NCI-H1694 treated with DMSO at 0.1 percent for 48 hours (cell line): ENCODE data around the gene CLDN4.
"Not testable (repeated sequence)": the region's sequence is repeated elsewhere in the genome, so short reads cannot be mapped to it uniquely, and the experiment has no call there.

Experiments used
- DNase-seq: peaks from one replicate; lab custom pipeline; 2025; lab: John Stamatoyannopoulos, UW

Gene CLDN4

GRCh38 chr7:73830681-73831583 is at the start of gene CLDN4:
Gene CLDN4 (plus strand): TSS chr7:73830996. CDS start chr7:73831202, 206 bp downstream.
- DNase-seq: no peak

DNA sequence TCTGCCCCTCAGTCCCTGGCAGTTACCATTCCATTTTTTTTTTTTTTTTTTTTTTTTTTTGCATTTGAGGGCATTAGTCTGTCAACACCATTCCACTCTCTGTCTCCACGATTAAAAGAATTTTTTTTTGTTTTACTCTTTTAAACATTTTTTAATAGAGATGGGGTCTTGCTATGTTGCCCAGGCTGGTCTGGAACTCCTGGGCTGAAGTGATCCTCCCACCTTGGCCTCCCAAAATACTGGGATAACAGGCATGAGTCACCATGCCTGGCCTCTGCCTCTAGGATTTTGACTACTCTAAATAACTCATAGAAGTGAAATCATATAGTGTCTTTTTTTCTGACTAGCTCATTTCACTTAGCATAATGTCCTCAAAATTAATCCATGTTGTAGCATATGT is 44.2 kb upstream of the CLDN4 start:
- no peak for DNase-seq

DNA sequence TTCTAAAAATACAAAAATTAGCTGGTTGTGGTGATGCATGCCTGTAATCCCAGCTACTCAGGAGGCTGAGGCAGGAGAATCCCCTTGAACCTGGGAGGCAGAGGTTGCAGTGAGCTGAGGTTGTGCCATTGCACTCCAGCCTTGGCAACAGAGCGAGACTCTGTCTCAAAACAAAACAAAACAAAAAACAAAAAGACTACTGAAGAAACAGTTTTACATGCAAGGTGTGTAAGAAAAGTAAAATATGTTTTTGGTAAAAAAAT is 43.1 kb upstream of the CLDN4 start:
- DNase-seq: not testable (repeated sequence)

- DNase-seq: no peak
Measured at GRCh38 chr7:73789051-73789450, 41.7 kb upstream of the CLDN4 start.

GRCh38 chr7:73791170-73791690 is 39.6 kb upstream of the CLDN4 start:
- DNase-seq: not testable (repeated sequence)

DNA sequence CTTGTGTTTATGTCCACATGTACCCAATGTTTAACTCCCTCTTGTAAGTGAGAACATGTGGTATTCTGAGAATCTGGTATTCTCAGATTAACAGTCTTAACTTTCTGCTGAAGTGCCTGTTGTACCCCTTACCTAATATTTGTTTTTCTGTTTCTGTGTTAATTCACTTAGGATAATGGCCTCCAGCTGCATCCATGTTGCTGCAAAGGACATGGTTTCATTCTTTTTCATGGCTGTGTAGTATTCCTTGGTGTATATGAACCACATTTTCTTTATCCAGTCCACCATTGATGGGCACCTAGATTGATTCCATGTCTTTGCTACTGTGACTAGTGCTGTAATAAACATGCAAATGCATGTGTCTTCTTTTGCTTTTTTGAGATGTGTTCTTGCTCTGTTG is 35.6 kb upstream of the CLDN4 start:
- not testable (repeated sequence) for DNase-seq

DNA sequence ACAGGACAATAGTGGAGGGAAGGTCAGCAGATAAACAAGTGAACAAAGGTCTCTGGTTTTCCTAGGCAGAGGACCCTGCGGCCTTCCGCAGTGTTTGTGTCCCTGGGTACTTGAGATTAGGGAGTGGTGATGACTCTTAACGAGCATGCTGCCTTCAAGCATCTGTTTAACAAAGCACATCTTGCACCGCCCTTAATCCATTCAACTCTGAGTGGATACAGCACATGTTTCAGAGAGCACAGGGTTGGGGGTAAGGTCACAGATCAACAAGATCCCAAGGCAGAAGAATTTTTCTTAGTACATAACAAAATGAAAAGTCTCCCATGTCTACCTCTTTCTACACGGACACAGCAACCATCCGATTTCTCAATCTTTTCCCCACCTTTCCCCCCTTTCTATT is 34.1 kb upstream of the CLDN4 start:
- not testable (repeated sequence) for DNase-seq

DNA sequence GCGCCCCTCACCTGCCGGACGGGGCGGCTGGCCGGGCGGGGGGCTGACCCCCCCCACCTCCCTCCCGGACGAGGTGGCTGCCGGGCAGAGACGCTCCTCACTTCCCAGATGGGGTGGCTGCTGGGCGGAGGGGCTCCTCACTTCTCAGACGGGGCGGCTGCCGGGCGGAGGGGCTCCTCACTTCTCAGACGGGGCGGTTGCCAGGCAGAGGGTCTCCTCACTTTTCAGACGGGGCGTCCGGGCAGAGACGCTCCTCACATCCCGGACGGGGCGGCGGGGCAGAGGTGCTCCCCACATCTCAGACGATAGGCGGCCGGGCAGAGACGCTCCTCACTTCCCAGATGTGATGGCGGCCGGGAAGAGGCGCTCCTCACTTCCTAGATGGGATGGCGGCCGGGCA is 33.6 kb upstream of the CLDN4 start:
- DNase-seq: not testable (repeated sequence)

- DNase-seq: no peak
Measured at GRCh38 chr7:73799282-73800141, 31.3 kb upstream of the CLDN4 start.

DNA sequence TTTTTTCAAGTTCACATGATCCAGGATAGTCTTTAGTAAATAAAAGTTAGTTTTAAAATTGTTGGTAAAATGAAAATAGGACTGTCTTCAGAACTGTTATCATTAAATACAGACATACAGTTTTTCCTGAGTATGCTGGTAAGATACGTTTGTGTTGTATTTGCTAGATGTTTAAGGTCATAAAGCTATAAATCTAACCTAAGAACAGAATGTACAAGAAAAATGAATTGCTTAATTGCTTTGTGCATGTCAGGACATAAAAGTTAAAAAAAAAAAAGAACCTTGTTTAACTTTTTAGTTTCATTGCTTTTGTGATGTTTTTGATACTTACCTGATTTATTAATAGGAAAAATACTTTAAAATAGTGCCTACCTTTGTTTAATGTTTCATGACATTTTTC is 29.2 kb upstream of the CLDN4 start:
- DNase-seq: no peak

DNA sequence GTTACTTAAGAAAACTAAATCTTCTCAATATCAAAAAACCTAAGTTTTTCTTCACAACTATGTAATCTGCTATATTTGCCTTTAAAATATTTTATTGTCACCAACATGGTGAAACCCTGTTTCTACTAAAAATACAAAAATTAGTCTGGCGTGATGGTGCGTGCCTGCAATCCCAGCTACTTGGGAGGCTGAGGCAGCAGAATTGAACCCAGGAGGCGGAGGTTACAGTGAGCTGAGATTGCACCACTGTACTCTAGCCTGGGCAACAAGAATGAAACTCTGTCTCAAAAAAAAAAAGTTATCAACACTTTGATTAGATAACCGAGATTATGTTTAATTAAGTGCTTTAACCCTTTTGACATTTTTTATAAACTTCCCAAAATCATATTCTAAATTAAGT is 28.3 kb upstream of the CLDN4 start:
- no peak for DNase-seq

DNA sequence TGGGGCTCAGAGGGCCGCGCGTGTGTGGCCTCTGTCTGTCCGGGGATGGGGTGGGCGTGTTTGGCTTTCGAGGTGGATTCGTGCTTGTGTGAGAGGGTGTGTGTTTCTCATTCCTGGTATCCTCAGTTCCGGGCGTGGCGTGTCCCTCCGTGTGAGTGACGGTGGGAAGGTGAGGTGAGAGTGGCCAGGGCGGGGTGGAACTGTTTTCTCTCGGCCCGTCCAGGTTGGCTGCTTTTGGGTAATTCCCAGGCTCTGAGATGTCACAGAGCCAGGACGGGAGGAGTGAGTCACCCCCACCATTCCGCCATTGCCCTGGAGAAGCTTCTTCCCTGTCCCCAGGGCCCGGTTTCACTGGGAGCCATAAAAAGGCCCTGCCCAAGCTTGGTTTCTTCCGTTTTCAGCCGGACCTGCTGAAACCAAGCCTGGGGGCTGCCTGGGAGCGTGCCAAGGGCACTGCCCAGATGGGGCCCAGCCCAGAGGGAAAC is 21.3 kb upstream of the CLDN4 start:
- no peak for DNase-seq

- DNase-seq: no peak
Measured at GRCh38 chr7:73810998-73811360, 19.8 kb upstream of the CLDN4 start.

- DNase-seq: peak; percentile 39
Measured at GRCh38 chr7:73811760-73812168, 19.0 kb upstream of the CLDN4 start.

- DNase-seq: no peak
Measured at GRCh38 chr7:73812996-73813395, 17.8 kb upstream of the CLDN4 start.

GRCh38 chr7:73815436-73815835 is 15.4 kb upstream of the CLDN4 start:
- DNase-seq: no peak

DNA sequence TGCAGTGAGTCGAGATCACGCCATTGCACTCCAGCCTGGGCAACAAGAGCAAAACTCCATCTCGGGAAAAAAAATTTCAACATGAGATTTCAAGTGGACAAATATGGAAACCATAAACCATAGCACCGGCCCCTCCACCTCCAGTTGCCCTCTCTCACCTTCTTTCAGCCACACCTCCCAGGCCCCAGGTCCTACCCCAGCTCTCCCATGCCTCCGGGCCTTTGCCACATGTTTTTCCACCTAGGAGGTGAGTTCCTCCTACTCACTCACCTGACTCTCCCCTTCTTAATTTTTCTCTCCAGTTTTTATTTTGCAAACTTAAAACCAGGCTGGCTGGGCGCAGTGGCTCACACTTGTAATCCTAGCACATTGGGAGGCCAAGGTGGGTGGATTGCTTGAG is 13.7 kb upstream of the CLDN4 start:
- no peak for DNase-seq

DNA sequence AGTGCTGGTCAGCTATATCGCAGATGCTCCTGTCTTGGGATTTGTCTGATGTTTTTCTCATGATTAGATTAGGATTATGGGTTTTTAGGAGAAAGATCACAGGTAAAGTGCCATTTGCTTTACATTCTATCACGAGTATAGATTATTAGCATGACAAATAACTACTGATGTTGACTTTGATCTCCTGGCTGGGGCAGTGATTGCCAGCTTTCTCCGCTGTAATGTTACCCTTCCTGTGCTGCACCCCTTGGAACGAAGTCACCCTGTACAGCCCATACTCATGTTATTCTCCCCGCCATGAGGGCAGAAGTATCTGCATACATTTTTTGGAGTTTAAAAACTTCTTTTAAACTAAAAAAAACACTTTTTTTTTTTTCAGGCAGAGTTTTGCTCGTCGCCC is 10.8 kb upstream of the CLDN4 start:
- no peak for DNase-seq

- DNase-seq: not testable (repeated sequence)
Measured at GRCh38 chr7:73821597-73822285, 9.1 kb upstream of the CLDN4 start.

DNA sequence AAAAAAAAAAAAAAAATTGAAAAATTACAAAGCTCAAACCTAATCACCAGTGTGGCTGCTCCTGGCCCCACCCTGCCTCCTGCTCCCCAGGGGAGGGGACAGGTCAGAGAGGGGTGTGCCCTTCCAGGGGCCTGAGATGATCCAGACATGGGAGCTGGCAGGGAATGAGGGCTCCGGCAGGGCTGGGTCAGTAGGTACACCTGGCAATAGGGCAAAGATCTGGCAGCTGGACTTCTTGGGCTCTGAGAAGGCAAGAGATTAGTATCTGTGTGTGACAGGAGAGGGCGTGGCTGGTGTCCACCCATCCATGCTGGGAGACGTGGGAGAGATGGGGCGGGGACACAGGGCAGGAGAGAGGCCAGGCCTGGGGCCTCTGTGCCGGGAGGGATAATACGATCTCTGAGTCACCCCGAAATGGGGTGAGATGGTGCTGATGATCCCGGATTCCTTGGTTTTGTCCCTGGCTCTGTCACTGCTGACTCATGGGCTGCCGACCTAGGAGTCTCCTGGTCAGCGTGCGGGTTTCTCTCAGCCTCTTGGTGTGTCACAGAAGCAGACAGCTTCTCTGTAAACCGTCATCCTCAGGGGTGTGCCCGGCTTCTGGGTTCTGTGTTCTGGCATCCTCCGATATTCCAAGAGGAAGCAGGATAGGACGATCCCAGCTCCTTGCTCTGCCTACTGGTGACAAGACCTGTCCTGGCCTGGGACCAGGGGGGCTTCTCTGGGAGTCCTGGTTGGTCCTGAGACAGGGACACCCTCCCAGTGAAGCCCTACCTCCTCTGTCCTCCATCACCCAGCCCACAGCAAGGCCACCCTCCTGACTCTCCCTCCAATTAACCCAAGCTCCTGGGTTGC is 8.2 kb upstream of the CLDN4 start:
- DNase-seq: no peak

DNA sequence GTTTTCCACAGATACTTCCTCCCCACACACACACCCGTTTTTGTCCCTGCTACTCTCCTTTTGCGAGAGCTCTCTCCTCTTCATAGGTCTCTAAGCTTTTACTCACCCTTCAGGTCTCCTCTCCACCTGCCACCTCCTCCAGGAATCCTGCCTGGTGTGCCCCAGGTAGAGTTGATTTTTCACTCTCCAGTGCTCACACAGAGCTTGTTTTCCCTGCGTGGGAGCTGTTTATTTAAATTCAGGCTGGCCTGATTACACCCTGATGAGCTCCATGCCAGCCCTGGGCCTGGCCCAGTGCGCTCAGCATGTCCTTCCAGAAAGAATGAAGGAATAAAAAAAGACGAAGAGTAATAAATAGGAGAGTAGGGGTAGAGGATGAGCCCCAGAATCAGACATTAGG is 7.5 kb upstream of the CLDN4 start:
- no peak for DNase-seq
